Stimulated activated CD4-positive, alpha-beta T cell treated with anti-CD3 and anti-CD28 coated beads, Interleukin-15, amount 100 ng/mL, for 48 hours (primary cell): ENCODE data around the gene PPFIBP2.

ENCODE experiments used
- DNase-seq, 2 donors: peaks; one replicate each; pipeline ENCODE4 v3.0.0-alpha.2; 2020; ENCODE audit warnings: low read depth in 2 of 2

The PPFIBP2 gene

GRCh38 chr11:7599209-7599608 lies 85.4 kb downstream of the PPFIBP2 start:
- no peak for DNase-seq

GRCh38 chr11:7600205-7600775 lies 86.5 kb downstream of the PPFIBP2 start:
- DNase-seq = no peak

- no peak for DNase-seq
These were observed 89.4 kb downstream of the PPFIBP2 start for GRCh38 chr11:7603031-7603781.

DNA sequence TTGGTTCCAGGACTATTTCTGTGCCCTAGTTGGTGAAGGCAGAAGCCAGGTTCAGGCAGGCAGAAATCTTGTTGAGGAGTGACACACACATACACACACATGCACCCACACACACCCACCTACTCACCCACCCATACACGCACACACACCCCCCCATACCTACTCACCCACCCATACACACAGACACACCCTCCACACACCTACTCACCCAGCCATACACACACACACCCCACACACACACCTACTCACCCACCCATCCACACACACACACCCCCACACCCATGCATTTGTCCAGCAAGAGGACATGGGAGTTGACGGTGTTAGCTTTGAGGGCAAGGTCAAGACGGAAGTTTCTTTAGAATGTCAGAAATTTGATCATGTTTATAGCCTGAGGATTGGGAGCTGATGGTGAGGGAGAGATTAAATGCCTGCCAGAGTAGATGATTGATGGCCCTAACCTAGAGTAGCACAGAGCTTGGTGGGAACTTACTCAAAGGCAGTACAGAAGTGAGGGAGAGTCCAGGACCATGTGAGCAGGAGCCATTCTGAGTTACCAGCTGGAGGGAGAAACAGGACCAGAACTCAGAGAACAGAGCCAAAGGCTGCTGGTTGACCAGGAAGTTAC lies 90.6 kb downstream of the PPFIBP2 start:
- no peak for DNase-seq

- no peak for DNase-seq
These were observed 91.6 kb downstream of the PPFIBP2 start for GRCh38 chr11:7605186-7605943.

DNA sequence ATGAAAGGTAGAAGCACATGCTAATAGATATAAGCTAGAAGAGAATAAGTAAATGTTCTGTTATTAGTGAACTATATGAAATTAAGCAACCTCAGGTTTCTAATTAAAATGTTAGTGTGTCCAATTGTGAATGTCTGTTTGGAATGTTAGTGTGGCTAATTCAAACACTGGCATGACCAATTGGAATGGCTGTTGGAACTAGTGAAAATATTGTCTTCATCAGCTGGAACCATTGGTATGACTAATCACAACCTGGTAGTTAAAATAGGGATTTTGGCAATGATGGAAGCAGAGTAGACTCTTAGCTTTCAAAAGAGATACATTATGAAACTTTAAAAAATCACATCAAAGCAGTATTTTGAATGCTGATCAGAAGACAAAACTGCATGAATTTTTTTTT lies 92.7 kb downstream of the PPFIBP2 start:
- no peak for DNase-seq

DNA sequence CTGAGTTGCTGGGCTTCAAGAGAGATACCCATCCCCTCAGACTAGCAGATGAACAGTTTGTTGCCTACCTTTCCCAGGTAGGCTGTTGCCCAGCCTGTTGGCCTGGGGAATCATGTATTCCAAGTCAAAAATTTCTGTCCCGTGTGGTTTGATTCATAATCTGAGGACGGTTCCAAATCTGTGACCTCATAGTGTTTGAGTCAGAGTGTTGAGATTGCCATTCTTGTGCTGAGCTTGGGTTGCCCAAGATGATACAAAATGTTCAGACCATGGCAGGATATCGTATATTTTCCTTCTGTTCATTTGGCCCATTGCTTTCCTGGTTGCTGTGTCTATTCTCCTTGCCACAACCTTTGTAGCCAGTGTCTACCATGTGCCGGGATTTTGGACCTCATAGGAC lies 95.2 kb downstream of the PPFIBP2 start:
- DNase-seq = no peak

- no peak for DNase-seq
These were observed 95.7 kb downstream of the PPFIBP2 start for GRCh38 chr11:7609521-7609920.

DNA sequence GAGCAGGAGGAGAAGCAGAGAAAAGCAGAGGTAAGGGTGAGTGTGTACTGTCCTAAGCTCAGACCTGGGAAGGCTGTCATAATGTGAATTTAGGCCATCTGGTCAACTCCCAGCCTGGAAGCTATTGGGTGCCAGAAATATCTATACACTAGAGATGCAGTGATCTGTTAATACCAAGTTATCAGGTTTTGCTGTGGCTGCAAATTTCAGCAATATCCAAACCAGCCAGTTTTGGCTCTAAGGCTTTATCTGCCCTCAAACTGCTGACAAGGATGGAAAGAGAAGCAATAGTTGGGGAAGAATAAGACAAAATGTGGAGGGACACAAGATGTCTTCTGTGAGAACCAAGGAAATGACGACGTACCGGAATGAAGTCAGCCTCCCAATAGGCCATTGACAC lies 96.6 kb downstream of the PPFIBP2 start:
- DNase-seq = no peak

- DNase-seq = no peak
These were observed 97.6 kb downstream of the PPFIBP2 start for GRCh38 chr11:7611411-7611810.

DNA sequence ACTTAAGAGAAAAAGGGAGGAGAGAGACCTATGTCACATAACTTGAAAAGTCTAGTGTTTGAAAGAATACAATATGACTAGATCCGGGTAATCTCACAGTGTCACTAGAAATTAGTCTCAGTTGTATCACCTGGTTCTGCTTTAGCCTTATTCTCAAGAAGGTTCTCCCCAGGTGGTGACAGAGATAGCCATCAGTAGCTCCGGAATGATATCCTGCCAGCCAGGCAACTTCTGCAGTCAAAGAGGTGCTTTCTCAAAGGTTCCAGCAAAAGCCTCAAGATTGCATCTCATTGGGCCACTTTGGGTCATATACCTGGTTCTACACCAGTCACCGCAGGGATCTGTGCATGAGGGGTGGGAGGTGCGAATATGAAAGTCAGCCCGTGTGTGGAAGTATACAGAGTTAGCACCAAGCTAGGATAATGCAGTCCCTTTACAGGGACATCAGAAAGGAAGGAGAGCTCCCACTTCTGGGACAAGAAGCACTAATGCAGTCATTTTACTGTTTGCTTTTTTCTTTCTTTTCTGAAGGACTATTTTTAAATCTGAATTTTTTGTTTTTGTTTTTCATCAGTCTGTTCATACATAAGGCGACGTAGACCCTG lies 98.4 kb downstream of the PPFIBP2 start:
- DNase-seq = no peak

DNA sequence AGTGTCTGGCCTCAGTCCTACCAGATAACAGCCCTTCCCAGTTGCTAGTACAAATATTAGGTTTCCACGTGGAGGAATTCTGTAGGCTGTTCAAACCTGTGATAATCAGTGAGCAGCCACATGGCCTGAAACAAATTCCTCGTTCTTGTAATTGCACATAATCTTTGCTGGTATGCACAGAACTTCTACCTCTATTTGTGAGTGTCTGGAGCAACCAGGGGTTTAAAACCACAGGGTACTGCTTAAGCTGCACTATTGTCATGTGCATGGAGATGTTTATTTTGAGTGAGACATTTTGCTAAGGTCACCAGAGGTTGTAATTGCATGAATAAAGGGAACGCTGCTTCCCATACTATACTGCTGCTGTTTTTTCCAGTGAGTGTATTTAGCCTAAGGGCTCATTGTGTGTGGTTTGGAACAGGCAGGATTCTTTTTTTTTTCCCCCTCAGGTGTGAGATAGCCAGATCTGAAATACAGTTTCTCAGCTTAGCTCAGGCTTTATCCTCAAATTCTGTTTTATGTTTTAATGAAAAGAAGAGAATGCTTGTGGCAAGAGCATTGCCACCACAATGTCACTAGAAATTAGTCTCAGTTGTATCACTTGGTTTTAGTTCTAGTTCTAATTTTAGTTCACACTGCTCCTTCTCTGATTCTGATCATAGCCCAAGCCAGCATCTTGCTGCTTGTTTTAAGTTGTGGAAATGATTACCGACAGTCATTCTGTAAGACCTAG lies 99.0 kb downstream of the PPFIBP2 start:
- DNase-seq = no peak

DNA sequence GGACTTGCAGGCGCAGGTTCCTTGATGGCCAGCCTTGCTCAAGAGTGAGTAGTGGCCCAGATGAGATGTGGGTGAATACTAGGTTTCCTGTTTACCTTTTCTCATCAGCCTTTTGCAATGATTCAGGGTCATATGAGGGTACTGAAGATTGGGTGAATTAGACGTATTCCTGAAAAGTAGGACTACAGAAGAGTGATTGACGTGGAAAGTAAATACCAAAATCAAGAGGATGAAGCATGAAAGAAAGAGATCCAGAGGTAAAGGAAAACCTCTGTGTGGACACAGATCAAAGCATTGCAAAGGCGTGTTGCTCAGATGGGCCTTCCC lies 99.6 kb downstream of the PPFIBP2 start:
- no peak for DNase-seq

DNA sequence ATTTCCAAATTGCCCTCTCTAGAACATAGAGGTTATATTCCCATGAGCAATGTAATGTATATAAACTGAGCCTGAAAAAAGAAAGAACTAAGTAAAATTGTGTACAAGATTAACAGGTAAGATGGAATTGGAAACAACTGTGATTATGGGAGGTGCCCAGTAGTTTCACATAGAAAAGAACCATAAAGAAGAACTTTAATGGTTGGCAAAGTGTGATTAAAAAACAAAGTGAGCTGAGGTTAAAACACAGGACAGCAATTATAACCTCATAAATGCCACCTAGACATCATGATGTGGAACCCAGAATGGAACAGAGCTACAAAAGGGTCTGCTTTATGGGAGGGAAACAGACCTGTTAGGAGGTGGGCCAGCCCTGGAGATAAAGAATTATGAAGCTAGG lies 100.9 kb downstream of the PPFIBP2 start:
- no peak for DNase-seq

- DNase-seq = no peak
These were observed 103.2 kb downstream of the PPFIBP2 start for GRCh38 chr11:7617032-7617431.

- no peak for DNase-seq
These were observed 105.5 kb downstream of the PPFIBP2 start for GRCh38 chr11:7619322-7619721.

- DNase-seq = no peak
These were observed 107.3 kb downstream of the PPFIBP2 start for GRCh38 chr11:7621090-7621489.

- DNase-seq = no peak
These were observed 107.8 kb downstream of the PPFIBP2 start for GRCh38 chr11:7621554-7621953.

GRCh38 chr11:7622721-7623120 lies 108.9 kb downstream of the PPFIBP2 start:
- no peak for DNase-seq

GRCh38 chr11:7628660-7629059 lies 114.9 kb downstream of the PPFIBP2 start:
- DNase-seq = no peak

DNA sequence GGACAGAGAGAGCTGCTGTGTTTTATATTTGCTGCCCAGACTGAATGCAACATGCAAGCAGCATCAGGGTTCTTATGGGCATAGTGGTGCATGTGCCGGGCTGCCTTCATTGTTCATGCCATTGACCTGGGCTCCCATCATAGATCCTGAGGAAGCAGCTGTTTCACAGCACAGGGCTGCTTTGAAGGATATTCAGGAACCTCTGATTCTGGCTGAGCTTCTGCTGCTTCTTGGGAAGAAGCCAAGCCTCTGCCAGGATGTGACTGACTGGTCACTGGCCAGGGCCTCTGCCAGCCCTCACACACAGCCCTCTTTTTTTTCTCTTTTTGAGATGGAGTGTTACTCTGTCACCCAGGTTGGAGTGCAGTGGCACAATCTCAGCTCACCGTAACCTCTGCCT lies 116.2 kb downstream of the PPFIBP2 start:
- no peak for DNase-seq

GRCh38 chr11:7632211-7632610 lies 118.4 kb downstream of the PPFIBP2 start:
- no peak for DNase-seq
